Naive B cell (primary cell): ENCODE results near the gene PTPRJ. TPM values are rescaled to one million over a fixed set of nuclear protein-coding genes. Genes with fewer than 3 reads are reported as not detected.

Experiments
- ATAC-seq, 2 donors: fragments of 150-1000 bp; cut with Tn5 transposase; 2 replicates each; pipeline ENCODE4 v1.10.0; 2021; ENCODE audit warnings: low read depth in 2 of 2, mild to moderate bottlenecking in 2 of 2, moderate library complexity in 2 of 2
- DNase-seq: peaks from one replicate; pipeline ENCODE4 v3.0.0; 2022
- H3K27ac Mint-ChIP-seq, 6 donors: one replicate each; pipeline ENCODE4 v1.8.0; 2020 to 2022; ENCODE audit warnings: mild to moderate bottlenecking in 6 of 6, mixed read lengths in 6 of 6, moderate library complexity in 5 of 6, inconsistent platforms in 2 of 6
- H3K27me3 Mint-ChIP-seq, 3 donors: one replicate each; pipeline ENCODE4 v1.8.0; 2021 to 2022; ENCODE audit warnings: mixed read lengths in 3 of 3, mild to moderate bottlenecking in 1 of 3
- H3K36me3 Mint-ChIP-seq, 2 donors: one replicate each; pipeline ENCODE4 v1.8.0; 2020 to 2022; ENCODE audit warnings: mixed read lengths in 2 of 2, inconsistent platforms in 1 of 2, mild to moderate bottlenecking in 1 of 2
- H3K4me1 Mint-ChIP-seq, 3 donors: one replicate each; pipeline ENCODE4 v1.8.0; 2020 to 2022; ENCODE audit warnings: mixed read lengths in 3 of 3, inconsistent platforms in 1 of 3, mild to moderate bottlenecking in 1 of 3, moderate library complexity in 1 of 3
- H3K4me3 Mint-ChIP-seq, 8 donors: one replicate each; pipeline ENCODE4 v1.8.0; 2020 to 2022; ENCODE audit warnings: mild to moderate bottlenecking in 8 of 8, mixed read lengths in 8 of 8, moderate library complexity in 8 of 8, inconsistent platforms in 2 of 8
- H3K9me3 Mint-ChIP-seq, 7 donors: one replicate each; pipeline ENCODE4 v1.8.0; 2020 to 2022; ENCODE audit warnings: mixed read lengths in 7 of 7, mild to moderate bottlenecking in 5 of 7, inconsistent platforms in 2 of 7, moderate library complexity in 1 of 7
- polyA plus RNA-seq, 6 donors: library from polyadenylated mRNA; unstranded; fragments of 300-500 nt; fragmentation: Illumina TruSeq; gene quantifications; one replicate each; pipeline ENCODE4 v1.2.3, GENCODE V29; 2021; ENCODE audit warnings: low read depth in 6 of 6

PTPRJ gene
- polyA plus RNA-seq, 6 donors from 2014 or later, result 4.3 to 15.1 (median 11.6) TPM

DNA sequence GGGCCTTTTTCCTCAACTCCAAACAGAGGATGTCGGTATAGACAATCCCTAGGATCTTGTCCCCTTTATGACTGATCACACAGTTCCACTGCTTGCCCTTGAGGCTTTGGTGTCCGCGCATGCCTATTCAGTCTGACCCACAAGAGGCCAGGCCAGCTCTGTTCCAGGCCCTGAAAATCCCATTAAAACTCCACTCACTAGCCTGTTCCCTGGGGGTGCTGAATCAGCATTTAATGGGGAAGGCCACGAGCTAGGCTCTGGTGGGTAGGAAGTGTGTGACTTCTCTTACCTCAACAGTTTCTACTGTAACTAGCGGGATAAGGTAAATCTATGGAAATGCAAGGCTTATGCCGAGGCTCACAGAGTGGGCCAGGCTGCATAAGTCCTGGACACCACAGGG, 117.7 kb downstream of the PTPRJ start:
- Mint-ChIP-seq H3K4me3 (no peak overlapping the region), H3K9me3 (no peaks in the 10 kb centered on the region), H3K27ac (no peak overlapping the region), H3K27me3 (no peaks in the 10 kb centered on the region), H3K4me1 (peaks cover 43 to 69% (median 45%) of the 10 kb centered on the region in 3 donors), H3K36me3 (no peaks in the 10 kb centered on the region)
- ATAC-seq (no peak), DNase-seq (no peak)

DNA sequence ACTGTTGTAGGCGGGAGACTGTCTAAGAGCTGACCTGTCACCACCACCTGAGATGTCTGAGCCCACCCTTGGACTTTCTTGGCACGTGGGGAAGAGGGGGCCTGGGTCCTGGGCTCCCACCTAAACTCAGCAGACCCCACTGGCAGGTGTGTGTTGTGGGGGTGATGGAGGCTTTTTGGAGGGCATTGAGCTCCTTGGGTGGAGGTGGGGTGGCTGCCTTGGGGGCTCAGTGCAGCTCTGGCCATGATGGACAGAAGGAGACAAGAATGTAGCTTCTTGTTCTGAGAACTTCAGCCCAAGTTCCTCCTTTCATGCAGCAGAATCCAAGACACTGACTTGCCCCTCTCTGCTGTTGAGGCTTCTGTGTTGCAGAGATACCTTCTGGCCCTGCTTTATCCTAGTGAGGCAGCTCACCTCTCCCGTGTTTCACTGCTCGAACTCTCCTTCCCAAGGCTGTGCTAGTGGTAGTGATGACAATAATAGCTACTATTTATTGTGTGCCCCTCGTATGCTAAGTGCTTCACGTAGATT, 119.6 kb downstream of the PTPRJ start:
- ATAC-seq (no peak), DNase-seq (no peak)
- Mint-ChIP-seq H3K4me3 (no peak overlapping the region), H3K27me3 (no peaks in the 10 kb centered on the region), H3K27ac (peak overlapping the region in 3 of 6 donors; percentile 14 to 73 (median 17)), H3K4me1 (peaks cover 40 to 76% (median 60%) of the 10 kb centered on the region in 3 donors), H3K36me3 (no peaks in the 10 kb centered on the region), H3K9me3 (no peaks in the 10 kb centered on the region)

DNA sequence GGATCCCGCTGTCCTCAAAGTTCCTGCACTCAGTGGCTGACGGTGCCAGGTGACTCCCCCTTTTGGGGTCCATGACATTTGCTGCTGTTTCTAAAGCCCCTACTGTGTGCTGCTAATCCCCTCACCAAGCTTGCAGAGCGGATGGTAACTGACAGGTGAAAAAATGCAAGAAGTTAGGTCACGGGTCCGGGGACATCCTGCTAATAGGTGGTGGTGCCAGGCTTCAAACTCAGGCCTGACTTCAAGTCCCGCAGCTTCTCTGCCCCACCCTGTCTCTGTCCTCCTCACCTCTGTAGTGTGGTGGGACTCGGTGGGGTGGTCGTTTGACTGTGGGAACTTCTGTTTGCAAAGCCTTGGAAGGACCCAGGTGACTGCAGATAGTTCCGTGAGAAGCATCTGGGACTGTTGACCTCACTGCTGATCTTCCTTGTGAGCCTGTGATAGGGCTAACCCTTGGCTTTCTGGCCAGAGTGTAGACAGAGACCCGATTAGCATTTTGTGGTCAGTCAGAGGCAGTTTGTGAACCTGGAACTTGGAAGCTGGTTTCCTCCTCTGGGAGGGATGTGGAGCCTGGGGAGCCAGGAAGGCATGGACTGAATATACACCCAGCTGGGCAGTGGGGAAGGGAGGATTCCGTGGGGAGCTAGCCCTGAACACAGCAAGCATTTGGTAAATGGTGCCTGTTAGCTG, 120.8 kb downstream of the PTPRJ start:
- no peak overlapping the region for H3K4me3 Mint-ChIP-seq
- peaks cover 46 to 79% (median 70%) of the 10 kb centered on the region in 3 donors for H3K4me1 Mint-ChIP-seq
- no peaks in the 10 kb centered on the region for H3K27me3 Mint-ChIP-seq

DNA sequence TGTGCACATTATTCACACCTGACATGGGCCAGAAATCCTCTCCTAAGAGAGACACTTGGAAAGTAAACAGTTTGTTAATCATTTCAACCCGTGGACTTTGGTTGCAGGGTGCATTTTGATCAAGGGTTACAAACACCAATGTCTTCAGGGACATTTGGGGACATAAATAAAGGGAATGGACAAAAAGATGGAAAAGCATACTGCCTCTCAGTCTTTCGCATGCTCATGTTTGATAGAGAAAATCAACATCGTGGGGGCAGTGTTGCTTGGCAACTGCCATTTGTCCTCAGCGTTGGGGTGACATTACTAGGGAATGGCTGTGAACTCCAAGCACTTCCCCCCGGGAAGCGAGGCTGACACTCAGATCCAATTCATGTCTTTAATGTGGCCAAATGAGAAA, 121.6 kb downstream of the PTPRJ start:
- H3K27ac Mint-ChIP-seq, result peak overlapping the region in 1 of 6 donors; percentile 56
- ATAC-seq (no peak), DNase-seq (no peak)
- no peaks in the 10 kb centered on the region for H3K36me3 Mint-ChIP-seq
- H3K4me3 Mint-ChIP-seq, result peak overlapping the region in 1 of 8 donors; percentile 8
- peaks cover 49 to 79% (median 73%) of the 10 kb centered on the region in 3 donors for H3K4me1 Mint-ChIP-seq
- no peaks in the 10 kb centered on the region for H3K27me3 Mint-ChIP-seq
- H3K9me3 Mint-ChIP-seq, result no peaks in the 10 kb centered on the region

More for the DNA sequence above, 120.8 kb downstream of the PTPRJ start:
- H3K36me3 Mint-ChIP-seq, result no peaks in the 10 kb centered on the region
- DNase-seq, result no peak
- no peak for ATAC-seq
- H3K9me3 Mint-ChIP-seq, result no peaks in the 10 kb centered on the region
- H3K27ac Mint-ChIP-seq, result no peak overlapping the region

DNA sequence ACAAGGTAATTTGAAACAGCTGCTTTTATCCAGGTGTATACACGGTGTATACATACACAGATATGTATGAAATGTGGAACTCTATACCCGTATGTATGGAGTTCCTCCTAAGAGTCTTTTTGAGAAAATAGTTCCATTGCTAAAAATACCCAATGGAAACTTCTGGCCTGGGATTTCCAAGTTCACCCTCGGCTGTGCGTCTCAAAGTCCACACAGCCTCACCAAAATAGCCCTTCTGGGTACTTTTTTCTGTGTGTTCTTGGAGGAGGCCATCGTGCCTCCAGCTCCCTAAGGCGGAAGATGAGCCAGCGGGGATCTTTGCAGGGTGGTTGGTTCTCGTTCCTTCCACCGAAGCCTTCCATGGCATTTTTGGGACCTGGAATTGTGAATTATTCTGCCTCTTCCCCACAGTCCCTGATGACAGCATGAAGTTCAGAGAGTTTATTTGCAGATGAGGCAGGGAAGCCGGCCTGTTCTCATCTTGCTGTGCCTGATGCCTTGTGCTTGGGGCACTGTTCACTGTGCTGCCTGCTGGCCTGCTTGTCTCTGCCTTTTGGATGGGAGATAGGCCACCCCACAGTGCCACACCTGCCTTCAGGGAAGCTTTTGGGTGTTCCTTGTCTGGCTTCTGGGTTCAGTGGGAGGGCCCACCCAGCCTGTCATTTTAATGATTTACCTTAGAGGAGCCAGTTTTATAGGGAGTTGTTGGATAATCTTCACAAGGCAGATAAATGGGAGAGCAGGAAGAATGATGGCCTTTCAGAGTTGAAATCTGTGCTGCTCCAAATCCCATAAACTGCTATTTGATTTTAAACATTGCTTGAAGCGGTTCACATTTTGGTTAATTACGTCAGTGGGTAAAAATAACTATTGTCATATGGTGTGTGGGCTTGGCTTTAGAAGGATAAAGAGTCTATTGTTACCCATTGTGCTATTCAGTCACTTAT, 123.5 kb downstream of the PTPRJ start:
- H3K27ac Mint-ChIP-seq, result peak overlapping the region in 5 of 6 donors; percentile 38 to 85 (median 58)
- DNase-seq (no peak), ATAC-seq (no peak)
- H3K4me3 Mint-ChIP-seq, result peak overlapping the region in 2 of 8 donors; percentile 19 to 31
- H3K36me3 Mint-ChIP-seq, result no peaks in the 10 kb centered on the region
- H3K9me3 Mint-ChIP-seq, result no peaks in the 10 kb centered on the region
- H3K27me3 Mint-ChIP-seq, result no peaks in the 10 kb centered on the region
- peaks cover 62 to 94% (median 87%) of the 10 kb centered on the region in 3 donors for H3K4me1 Mint-ChIP-seq

DNA sequence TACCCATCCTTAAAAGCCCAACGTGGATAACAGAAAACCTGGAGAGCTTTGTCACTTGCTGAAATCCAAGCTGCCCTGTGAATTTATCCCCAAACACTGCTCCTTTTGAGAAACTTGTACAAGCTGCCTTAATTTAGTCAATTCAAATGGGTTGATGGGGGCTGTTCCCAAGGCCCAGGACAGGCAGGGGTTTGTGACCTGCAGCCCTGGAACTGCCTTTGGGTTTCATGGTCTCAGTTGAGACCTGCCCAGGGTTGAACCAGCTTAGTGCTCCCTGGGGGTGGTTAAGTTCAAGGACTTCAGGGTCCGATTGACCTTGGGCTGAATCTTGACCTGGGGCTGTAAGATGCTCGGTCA, 124.2 kb downstream of the PTPRJ start:
- ATAC-seq, result no peak
- Mint-ChIP-seq H3K27ac (peak overlapping the region in 1 of 6 donors; percentile 58), H3K36me3 (no peaks in the 10 kb centered on the region), H3K9me3 (no peaks in the 10 kb centered on the region), H3K27me3 (no peaks in the 10 kb centered on the region), H3K4me3 (peak overlapping the region in 1 of 8 donors; percentile 13), H3K4me1 (peaks cover 60 to 93% (median 87%) of the 10 kb centered on the region in 3 donors)
- no peak for DNase-seq

DNA sequence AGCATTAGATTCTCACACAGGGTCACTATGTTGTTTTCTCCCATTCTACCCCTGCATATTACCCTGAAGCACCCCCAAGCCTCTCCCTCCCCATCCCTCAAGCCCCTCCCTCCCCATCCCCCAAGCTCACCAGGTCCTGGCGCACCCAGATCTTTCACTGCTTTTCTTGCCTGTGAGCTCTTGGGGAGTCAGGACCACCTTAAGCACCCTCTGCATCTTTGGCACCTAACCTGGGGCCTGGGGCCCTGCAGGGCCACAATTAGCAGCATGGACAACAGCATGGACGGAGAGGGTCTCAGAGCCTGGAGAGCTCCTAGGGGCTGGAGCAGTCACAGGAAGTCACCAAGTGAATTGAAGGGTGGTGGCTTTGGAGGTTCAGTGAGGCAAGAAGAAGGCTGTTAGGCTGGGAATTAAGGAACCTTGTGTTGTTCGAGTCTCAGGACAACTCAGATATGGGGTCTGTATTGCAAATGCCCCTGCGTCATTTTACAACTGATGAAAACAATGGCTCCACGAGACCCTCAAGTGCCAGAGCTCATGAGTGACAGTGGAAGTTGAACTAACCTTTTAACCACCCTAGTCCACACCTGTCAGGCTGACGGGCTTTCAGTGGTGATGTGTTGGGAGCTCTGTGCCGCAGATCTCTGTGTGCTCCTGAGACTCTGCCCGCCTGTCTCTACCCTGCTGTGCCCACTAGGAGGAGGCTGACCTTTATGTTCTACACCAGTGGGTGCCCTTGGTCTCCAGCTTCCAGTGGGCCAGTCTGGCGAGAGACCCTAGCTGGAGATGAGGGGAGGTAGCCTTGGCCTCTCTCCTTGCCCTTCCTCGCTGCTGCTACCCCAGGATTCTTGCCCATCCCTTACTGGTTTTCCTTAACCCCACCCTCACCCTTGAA, 125.0 kb downstream of the PTPRJ start:
- DNase-seq, result no peak
- H3K9me3 Mint-ChIP-seq, result no peaks in the 10 kb centered on the region
- H3K4me1 Mint-ChIP-seq, result peaks cover 64 to 93% (median 93%) of the 10 kb centered on the region in 3 donors
- no peak for ATAC-seq
- peak overlapping the region; percentile 76 to 98 (median 86) for H3K27ac Mint-ChIP-seq
- no peaks in the 10 kb centered on the region for H3K36me3 Mint-ChIP-seq
- H3K27me3 Mint-ChIP-seq, result no peaks in the 10 kb centered on the region
- H3K4me3 Mint-ChIP-seq, result peak overlapping the region in 7 of 8 donors; percentile 13 to 86 (median 73)

- Mint-ChIP-seq H3K4me1 (peaks cover 64 to 93% (median 91%) of the 10 kb centered on the region in 3 donors), H3K4me3 (peak overlapping the region; percentile 51 to 86 (median 75)), H3K36me3 (no peaks in the 10 kb centered on the region), H3K27me3 (no peaks in the 10 kb centered on the region), H3K9me3 (no peaks in the 10 kb centered on the region), H3K27ac (peak overlapping the region; percentile 76 to 98 (median 86))
- ATAC-seq, result peak; percentile 43 to 44
- DNase-seq, result peak; percentile 59
These were observed 125.8 kb downstream of the PTPRJ start for GRCh38 chr11:48106166-48106565.

DNA sequence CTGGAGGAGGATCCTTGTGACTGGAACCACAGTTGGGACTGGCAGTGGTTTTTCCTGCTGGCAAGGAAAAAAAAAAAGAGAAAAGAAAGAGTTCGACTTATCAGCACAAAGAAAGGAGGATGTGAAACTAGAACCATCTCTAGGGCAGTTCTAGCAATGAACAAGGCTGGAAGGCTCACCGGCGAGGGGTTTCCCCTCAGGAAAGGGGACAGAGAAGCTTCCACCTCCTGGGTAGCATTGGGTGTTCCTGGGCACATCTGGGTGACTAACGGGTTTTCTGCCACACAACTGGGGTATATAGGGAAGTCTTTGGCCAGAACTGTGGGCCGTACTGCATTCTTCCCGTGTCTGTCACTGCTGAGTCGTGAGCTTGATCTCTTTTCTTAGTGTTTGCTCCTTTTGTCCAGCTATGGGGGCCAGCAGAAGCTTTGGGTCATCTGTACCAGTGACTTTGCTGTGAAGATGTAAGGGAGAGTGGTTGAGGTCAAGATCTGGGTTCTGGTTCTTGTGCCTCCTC, 126.9 kb downstream of the PTPRJ start:
- H3K4me1 Mint-ChIP-seq, result peaks cover 65 to 92% (median 90%) of the 10 kb centered on the region in 3 donors
- no peaks in the 10 kb centered on the region for H3K27me3 Mint-ChIP-seq
- H3K27ac Mint-ChIP-seq, result peak overlapping the region; percentile 79 to 98 (median 92)
- H3K36me3 Mint-ChIP-seq, result no peaks in the 10 kb centered on the region
- ATAC-seq, result peak; percentile 72 to 76
- no peaks in the 10 kb centered on the region for H3K9me3 Mint-ChIP-seq
- H3K4me3 Mint-ChIP-seq, result peak overlapping the region; percentile 71 to 87 (median 80)
- peak; percentile 87 for DNase-seq

GRCh38 chr11:48108231-48109045, 128.1 kb downstream of the PTPRJ start:
- no peak for DNase-seq
- H3K27ac Mint-ChIP-seq, result peak overlapping the region; percentile 60 to 98 (median 96)
- peaks cover 58 to 85% (median 81%) of the 10 kb centered on the region in 3 donors for H3K4me1 Mint-ChIP-seq

GRCh38 chr11:48109046-48109666, 128.8 kb downstream of the PTPRJ start:
- H3K9me3 Mint-ChIP-seq, result no peaks in the 10 kb centered on the region
- no peaks in the 10 kb centered on the region for H3K36me3 Mint-ChIP-seq
- H3K4me1 Mint-ChIP-seq, result peaks cover 53 to 78% (median 74%) of the 10 kb centered on the region in 3 donors
- ATAC-seq (peak; percentile 13 to 27), DNase-seq (no peak)
- no peaks in the 10 kb centered on the region for H3K27me3 Mint-ChIP-seq
- H3K27ac Mint-ChIP-seq, result peak overlapping the region; percentile 79 to 98 (median 95)
- peak overlapping the region; percentile 68 to 90 (median 83) for H3K4me3 Mint-ChIP-seq

More at GRCh38 chr11:48108231-48109045, 128.1 kb downstream of the PTPRJ start:
- H3K27me3 Mint-ChIP-seq, result no peaks in the 10 kb centered on the region
- ATAC-seq, result no peak
- no peaks in the 10 kb centered on the region for H3K9me3 Mint-ChIP-seq
- peak overlapping the region; percentile 15 to 89 (median 80) for H3K4me3 Mint-ChIP-seq
- no peaks in the 10 kb centered on the region for H3K36me3 Mint-ChIP-seq
